Putamen (tissue), 1 donor: ENCODE data around the gene CNR2.
"Not testable (repeated sequence)": the region's sequence is repeated elsewhere in the genome, so short reads cannot be mapped to it uniquely, and the experiment has no call there.

Source experiments
- DNase-seq: peaks from one replicate; pipeline ENCODE4 v3.0.0-alpha.2; 2016; ENCODE audit warnings: low spot score

CNR2 gene

DNA sequence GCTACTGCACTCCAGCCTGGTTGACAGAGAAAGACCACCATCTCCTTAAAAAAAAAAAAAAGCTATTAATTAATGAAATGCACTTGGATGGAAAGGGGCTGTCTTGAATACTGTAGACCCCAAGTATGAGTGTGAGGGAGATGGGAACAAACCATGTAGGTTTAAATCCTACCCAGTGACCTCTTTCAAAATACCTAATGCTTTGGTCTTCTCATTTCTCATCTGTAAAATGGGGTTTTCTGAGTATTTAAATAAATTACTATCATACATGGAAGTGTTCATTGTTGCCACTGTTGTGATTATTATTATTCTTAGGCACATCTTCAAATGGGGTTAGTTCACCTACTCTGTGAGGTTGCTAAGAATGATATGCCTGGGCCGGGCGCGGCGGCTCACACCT lies 27.9 kb downstream of the CNR2 start:
- DNase-seq: no peak

GRCh38 chr1:23882746-23883145 lies 30.4 kb downstream of the CNR2 start:
- no peak for DNase-seq

GRCh38 chr1:23879809-23880208 lies 33.4 kb downstream of the CNR2 start:
- no peak for DNase-seq

DNA sequence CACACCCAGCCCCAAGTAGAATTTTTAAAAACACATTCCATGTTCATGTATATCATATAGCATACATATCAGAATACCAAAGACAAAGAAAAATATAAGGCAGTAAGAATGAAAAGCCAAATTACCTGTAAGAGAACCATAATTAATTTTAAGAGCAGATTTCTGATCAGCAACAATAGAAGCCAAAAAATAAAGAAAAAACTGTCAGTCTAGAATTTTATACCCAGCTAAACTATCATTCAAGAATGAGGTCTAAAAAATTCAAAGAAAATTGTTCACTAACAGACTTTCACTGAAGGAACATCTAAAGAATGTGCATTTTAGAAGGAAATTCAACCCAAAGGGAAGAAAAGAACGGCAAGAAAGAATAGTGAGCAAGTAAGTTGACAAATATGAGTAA lies 34.5 kb downstream of the CNR2 start:
- DNase-seq: no peak

GRCh38 chr1:23875382-23875781 lies 37.8 kb downstream of the CNR2 start:
- no peak for DNase-seq

DNA sequence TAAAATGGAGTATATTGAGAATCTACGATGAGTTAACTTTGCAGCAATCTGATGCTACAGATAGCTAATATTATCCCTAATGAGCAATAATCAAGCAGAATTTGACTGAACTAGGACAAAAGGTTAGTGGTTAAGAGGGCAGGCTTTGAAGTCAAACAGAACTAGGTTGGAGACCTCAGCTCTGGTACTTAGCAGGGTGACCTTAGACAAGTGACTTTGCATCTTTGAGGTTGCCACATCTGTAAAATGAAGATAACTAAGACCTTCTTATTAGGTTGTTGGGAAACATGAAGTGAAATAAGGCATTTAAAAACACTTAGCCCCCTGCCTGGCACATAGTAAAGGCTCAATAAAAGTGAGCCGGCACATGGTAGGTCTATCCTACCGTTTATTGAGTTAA lies 40.7 kb downstream of the CNR2 start:
- DNase-seq: no peak

DNA sequence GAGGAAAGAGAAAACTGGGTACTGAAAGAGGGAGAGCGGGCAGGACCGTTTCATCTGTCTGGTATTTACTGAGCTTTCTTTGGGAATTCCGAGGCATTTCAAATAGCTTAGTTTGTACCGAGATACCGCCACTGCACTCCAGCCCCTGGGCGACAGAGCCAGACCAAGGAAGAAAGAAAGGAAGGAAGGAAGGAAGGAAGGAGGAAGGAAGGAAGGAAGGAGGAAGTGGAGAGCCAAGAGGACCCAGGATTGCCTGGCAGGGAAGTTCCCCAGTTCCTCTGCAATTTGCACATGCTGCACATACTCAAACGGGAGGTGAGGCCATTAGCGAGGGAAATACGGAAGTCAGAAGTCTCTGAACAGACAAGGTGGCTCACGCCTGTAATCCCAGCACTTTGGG lies 44.1 kb downstream of the CNR2 start:
- no peak for DNase-seq

- no peak for DNase-seq
Observed at GRCh38 chr1:23868557-23869016, 44.6 kb downstream of the CNR2 start.

GRCh38 chr1:23867895-23868556 lies 45.1 kb downstream of the CNR2 start, which contains the start of gene FUCA1:
TSS of gene FUCA1 (minus strand) at chr1:23868290. CDS start at chr1:23868286, 4 bp downstream.
- DNase-seq: peak; percentile 94

DNA sequence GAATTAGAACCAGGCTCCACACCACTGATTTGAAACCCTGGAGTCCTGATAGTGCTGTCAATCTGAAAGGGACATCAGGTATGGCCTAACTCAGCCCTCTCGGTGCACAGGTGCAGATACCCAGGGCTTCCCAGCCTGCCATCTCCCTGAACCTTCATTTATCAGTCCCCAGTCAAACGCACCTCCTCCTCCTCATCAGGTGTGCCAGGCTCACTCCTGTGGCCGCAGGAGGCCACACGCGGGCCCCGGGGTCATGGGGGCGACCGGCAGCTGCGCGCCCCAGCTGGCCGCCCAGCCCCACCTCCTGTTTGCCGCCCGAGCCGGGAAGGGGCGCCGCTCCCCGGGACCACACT lies 45.6 kb downstream of the CNR2 start:
- DNase-seq: no peak

DNA sequence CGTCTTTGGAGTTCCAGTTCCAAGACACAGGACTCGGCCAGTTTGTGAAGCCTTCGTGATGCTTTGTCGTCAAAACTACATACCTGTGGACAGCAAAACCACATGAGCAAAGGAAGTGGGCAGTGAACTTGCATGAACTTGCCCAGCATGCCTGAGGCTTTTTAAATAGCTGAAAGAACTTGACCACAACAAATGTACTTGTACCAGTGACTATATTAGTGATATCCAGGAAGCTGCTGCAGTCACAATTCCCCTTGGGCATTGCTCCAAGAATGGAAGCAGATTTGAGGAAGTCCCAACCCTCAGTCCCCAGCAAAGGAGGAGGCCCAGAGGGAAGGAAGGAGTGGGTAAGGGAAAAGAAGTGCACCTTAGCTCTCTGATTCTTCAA lies 47.6 kb downstream of the CNR2 start:
- DNase-seq: no peak

- DNase-seq: no peak
Observed at GRCh38 chr1:23864801-23865542, 48.2 kb downstream of the CNR2 start.

DNA sequence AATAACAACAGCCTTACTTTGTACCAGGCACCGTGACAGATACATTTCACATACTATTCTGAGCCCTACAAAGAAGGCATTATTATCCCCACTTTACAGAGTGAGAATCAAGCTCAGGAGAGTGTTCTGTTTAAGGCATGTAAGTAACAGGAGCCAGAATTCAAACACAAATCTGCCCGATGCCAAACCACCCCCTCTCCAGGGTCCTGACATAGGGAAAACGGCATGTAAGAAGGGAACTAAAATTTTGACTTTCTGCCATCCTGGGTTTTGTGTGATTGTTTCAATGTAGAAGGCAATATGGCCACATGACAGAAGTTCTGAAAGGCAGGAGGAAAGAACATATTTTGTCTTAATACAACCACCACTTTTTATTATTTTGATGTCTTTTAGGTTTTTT lies 50.5 kb downstream of the CNR2 start:
- DNase-seq: no peak

- no peak for DNase-seq
Observed at GRCh38 chr1:23854568-23854967, 58.6 kb downstream of the CNR2 start.

DNA sequence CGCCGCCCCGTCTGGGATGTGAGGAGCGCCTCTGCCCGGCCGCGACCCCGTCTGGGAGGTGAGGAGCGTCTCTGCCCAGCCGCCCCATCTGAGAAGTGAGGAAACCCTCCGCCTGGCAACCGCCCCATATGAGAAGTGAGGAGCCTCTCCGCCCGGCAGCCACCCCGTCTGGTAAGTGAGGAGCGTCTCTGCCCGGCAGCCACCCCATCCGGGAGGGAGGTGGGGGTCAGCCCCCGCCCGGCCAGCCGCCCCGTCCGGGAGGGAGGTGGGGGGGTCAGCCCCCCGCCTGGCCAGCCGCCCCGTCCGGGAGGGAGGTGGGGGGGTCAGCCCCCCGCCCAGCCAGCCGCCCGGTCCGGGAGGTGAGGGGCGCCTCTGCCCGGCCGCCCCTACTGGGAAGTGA lies 60.0 kb downstream of the CNR2 start:
- not testable (repeated sequence) for DNase-seq

DNA sequence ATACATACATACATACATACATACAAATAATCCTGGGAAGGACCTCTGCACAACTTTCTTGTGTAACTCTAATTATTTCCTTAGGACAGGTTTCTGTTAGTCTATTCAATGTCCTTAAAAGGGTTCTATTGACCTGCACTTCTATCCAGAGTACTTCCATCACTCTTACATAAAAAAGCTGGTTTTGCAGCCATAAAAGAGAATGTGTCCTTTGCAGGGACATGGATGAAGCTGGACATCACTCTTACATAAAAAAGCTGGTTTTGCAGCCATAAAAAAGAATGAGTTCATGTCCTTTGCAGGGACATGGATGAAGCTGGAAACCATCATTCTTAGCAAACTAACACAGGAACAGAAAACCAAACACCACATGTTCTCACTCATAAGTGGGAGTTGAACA lies 61.8 kb downstream of the CNR2 start:
- not testable (repeated sequence) for DNase-seq

GRCh38 chr1:23848673-23849616 lies 64.2 kb downstream of the CNR2 start:
- no peak for DNase-seq

DNA sequence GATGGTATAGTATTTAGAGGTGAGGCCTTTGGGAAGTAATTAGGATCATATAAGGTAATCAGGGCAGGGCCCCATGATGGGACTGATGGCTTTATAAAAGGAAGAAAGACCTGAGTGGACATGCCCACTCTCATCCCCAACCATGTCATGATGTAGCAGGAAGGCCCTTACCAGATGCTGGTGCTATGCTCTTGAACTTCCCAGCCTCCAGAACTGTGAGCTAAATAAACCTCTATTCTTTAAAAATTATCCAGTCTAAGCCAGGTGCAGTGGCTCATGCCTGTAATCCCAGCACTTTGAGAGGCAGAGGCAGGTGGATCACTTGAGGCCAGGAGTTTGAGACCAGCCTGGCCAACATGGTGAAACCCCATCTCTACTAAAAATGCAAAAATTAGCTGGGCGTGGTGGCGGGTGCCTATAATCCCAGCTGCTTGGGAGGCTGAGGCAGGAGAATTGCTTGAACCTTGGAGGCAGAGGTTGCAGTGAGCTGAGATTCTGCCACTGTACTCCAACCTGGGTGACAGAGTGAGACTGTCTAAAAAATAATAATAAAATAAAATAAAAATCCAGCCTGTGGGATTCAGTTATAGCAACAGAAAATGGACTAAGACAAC lies 65.6 kb downstream of the CNR2 start:
- DNase-seq: not testable (repeated sequence)

DNA sequence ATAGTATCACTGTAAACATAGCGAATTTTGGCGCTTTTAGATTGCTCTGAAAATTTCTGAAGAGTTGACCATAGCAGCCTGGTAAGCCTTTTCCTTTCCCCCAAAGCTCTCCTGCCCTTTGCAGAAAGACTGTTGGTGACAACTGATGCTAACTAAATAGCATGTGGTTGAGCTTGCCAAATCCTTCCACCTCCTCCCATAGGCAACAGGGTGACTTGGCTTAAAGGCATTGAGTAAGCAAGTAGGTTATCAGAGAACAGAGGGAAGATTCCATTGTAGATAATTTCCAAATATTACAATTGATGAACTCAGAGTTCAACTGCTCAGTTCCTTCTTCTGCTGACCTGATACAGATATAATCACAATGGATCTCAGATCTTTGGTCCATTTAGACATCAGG lies 68.0 kb downstream of the CNR2 start:
- no peak for DNase-seq

DNA sequence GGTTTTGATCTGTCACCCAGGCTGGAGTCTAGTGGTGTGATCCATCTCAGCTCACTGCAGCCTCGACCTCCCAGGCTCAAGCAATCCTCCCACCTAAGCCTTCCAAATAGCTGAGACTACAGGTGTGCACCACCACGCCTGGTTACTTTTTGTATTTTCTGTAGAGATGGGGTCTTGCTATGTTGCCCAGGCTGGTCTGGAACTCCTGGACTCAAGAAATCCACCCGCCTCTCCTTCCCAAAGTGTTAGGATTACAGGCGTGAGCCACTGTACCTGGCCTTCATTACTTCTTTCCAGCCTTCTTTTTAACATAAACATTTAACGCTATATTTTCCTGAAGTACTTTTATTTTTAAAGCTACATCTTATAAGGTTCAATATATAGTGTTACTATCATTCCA lies 69.5 kb downstream of the CNR2 start:
- no peak for DNase-seq

DNA sequence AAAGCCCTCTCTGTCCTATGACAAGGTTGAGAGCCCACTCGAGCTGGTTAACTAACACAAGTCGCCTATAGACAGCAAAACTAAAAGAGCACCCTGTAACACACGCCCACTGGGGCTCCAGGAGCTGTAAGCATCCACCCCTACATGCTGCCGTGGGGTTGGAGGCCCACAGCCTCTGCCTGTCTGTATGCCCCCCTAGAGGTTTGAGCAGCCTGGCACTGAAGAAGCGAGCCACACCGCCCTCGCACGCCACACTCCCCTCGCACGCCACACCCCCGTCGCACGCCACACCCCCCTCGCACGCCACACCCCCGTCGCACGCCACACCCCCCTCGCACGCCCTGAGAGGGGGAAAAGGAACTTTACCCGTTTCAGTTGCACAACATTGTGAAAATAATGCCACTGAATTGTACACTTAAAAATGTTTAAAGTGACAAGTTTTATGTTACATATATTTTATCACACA lies 74.7 kb downstream of the CNR2 start:
- DNase-seq: peak; percentile 10

DNA sequence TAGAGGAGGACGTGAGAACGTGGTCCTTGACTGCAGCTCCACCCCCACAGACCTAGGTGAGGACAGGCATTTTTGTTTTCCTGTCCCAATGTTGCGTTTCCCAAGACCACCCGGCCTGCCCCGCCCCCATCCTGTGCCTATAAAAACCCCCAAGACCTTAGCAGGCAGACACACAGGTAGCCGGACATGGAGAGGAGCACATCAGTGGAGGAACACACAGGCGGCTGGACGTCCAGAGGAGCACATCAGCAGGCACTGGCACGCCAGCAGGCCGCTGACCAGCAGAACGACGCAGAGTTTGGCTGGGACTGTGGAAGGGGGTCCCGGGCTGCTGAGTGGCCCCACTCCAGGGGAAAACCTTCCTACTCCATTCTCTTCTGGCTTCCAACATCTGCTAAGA lies 75.3 kb downstream of the CNR2 start:
- no peak for DNase-seq
